GM19324 (cell line): ENCODE data around the gene ZBED4.

Source experiments
- ATAC-seq: cut with Tn5 transposase; IDR thresholded peaks from one replicate; pipeline ENCODE4 v1.9.1; 2021; ENCODE audit warnings: mild to moderate bottlenecking, moderate library complexity; ENCODE audit not compliant: unreplicated experiment, low FRiP score

ZBED4 gene

DNA sequence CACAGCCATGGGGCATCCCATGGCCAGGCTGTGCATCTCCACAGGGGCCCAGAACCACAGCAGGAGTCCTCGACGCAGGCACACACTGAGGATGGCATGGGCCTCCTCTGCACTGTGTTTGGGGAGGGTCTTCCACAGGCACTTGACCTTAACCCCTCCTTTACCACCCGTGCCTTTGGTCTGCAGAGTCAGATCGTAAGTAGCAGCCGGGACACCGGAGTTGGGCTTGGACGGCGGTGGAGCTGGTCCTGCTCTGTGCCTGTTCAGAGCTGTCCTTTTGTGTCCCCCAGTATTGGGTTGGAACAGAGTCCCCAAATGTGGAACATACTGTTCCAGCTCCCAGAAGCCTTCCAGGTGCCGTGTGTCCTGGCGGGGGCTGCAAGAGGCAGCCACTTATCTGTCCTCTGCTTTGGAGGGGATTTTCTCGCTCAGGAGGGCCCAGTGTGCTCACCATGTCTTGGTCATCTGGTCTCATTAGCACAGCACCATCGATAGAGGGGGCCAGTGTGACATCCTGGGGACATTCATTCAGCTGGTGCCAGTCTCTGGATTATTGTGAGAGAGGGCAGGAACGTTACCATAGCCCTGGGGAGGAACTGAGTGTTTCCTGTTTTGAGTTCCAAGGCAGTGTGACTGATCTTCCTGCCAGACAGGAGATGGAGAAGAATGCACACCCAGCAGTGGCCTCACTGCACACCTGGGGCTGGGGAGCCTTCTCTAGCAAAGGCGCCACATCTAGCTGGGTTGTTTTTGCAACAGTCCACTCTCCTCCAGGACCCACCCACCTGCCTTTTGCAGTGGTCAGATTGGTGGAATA, 77.2 kb downstream of the ZBED4 start:
- ATAC-seq, result no peak

GRCh38 chr22:49933236-49934159, 79.9 kb downstream of the ZBED4 start:
- ATAC-seq, result no peak

DNA sequence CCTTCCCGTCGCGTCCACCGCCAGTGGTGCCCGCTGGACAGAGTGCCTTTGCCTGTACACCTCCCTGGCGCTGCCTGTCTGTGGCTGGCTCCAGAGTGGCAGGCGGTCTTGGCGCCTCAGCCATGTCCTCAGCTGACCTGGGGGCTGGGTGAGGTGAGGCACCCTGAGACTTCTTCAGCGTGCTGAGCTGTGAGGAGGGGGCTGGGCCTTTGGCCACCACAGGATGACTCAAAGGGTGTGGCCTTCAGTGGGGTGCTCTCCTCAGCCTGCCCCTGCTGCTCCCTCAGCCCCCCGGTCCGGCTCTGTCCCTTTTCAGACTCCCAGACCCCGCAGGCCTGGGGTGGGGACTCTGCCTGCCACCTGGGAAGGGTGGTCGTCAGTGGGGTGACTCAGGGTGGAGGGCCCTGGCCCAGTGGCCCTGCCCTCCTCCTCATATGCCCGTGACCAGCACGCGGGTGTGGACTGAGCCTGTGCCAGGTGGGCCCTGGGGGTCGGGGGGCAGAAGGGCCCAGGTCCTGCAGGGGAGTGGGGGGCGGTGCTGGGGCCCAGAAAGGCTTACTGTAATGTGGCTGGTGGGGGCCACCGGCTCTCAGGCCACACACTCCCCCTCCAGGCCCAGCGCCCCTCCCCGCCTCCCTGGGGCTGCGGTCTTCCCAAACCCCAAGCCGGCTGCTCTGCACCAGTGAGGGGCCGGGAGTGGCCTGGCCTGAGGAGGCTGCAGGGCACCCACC, 80.7 kb downstream of the ZBED4 start:
- no peak for ATAC-seq

- ATAC-seq, result no peak
Measured at GRCh38 chr22:49934891-49935557, 81.4 kb downstream of the ZBED4 start.

DNA sequence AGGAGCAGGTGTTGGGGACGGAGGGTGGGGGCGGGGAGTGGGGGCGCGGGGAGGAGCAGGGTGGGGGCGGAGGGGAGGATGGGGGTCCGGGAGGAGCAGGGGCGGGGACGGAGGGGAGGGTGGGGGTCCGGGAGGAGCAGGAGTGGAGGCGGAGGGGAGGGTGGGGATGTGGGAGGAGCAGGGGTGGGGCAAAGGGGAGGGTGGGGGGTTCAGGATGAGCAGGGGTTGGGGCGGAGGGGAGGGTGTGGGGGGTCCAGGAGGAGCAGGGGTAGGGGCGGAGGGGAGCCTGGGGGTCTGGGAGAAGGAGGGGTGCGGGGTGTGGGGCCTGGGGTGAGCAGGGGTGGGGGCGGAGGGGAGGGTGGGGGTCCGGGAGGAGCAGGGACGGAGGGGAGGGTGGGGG, 81.9 kb downstream of the ZBED4 start:
- ATAC-seq, result no peak

- peak; percentile 55 for ATAC-seq
Measured at GRCh38 chr22:49936018-49936972, 82.7 kb downstream of the ZBED4 start.

DNA sequence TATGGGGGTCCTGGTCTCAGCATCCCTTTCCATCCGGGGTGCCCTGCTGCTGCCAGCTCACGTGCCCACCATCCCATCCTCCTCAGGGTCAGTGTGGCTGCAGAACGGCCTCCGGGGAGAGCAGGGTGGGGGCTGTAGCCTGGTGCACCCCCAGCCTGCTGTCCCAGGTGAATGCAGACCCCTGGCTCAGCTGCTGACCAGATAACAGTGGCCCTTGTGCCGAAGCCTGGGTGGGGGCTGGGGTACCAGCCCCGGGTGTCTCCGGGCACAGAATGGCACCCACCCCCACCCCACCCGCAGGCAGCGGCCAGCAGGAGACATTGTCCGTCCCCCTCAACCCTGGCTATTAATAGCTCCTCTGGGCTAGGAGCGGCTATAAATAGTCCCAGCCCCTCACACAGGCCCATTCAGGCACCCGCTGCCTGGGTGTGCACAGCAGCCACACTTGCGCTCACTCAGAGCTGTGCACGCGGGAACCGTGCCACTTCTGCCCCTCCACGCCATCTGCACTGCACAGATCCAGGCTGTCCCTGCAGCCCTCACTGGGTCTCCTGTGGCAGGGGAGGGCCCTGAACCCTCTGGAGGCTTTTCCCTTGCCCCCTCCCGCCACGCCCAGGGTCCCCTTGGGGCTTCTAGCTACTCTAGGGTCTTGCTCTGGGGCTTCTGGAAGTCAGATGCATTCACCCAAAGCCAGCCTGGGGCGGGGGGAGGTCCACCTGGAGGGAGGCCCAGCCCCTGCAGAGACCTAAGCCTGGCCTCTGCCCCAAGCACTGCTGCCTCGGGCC, 83.5 kb downstream of the ZBED4 start:
- no peak for ATAC-seq

DNA sequence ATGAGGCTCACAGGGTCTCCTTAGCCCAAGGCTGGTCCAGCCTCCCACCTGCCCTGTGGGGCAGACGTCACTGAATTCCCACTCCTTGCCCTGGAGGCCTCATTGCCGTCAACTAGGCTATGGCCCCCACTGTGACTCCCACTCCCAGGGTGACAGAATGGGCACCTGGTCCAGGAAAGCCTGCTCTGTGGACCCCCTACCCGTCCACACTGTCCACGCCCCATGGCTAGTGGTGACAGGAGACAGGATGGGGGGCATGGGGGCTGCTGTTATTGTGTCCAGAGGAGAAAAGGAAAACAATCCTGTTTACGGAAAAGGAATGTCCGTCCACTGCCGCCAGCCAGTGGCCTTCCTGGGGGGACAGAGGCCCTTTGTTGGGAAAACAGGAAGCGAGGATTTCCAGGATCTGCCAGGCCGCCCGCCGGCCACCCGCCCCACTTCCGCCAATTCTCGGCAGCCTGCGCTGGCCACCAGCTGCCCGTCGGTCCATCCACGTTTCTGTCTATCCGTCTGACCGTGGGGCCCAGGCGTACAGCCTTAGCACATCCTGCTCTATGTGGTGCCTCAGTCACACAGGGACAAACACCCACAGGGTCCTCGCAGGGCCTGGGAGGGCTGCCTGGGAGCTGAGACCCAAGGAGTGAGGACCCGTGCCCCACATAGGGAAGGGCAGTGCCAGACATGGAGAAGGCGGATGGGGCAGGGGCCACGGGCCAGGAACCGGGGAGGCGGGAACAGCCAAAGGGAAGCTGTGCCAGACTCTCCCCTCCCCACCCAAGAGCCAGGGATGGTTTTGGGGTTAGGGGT, 84.3 kb downstream of the ZBED4 start:
- no peak for ATAC-seq

GRCh38 chr22:49938565-49939136, 85.0 kb downstream of the ZBED4 start:
- ATAC-seq, result no peak
